CD14-positive monocyte (primary cell): ENCODE data around the gene ST8SIA6. TPM values are rescaled to one million over a fixed set of nuclear protein-coding genes. Genes with fewer than 3 reads are reported as not detected.

Experiments used
- DNase-seq, 3 donors: peaks; one replicate each; pipeline ENCODE4 v3.0.0-alpha.2; 2011 to 2022
- H2AFZ ChIP-seq: 2 replicates; pipeline ENCODE4 v1.6.0; 2012; ENCODE audit warnings: mild to moderate bottlenecking, low read depth, low read length, inconsistent platforms; ENCODE audit not compliant: insufficient read depth, poor library complexity, severe bottlenecking
- H3K27ac ChIP-seq, 2 donors: 1 replicate in 1 of 2; 2 replicates in 1 of 2; pipeline ENCODE4 v1.5.1; 2012 to 2013; ENCODE audit warnings: low read length in 2 of 2, control low read depth in 1 of 2, inconsistent platforms in 1 of 2, low read depth in 1 of 2, mild to moderate bottlenecking in 1 of 2
- H3K27me3 ChIP-seq, 2 donors: one replicate each; pipeline versions ENCODE4 v1.6.0 to v1.6.1; 2011 to 2013; ENCODE audit warnings: low read length in 2 of 2; ENCODE audit not compliant: control insufficient read depth in 2 of 2, insufficient read depth in 2 of 2
- H3K36me3 ChIP-seq, 2 donors: replicated peaks in 1 of 2; 1 replicate in 1 of 2; 2 replicates in 1 of 2; pipeline versions ENCODE4 v1.5.1 to v1.6.1; 2012 to 2013; ENCODE audit warnings: low read length in 2 of 2, control low read depth in 1 of 2, inconsistent platforms in 1 of 2, mild to moderate bottlenecking in 1 of 2; ENCODE audit not compliant: insufficient read depth in 2 of 2, control insufficient read depth in 1 of 2
- H3K4me1 ChIP-seq, 2 donors: 1 replicate in 1 of 2; 2 replicates in 1 of 2; pipeline versions ENCODE4 v1.5.1 to v1.6.1; 2012 to 2013; ENCODE audit warnings: low read length in 2 of 2, control low read depth in 1 of 2, inconsistent platforms in 1 of 2, mild to moderate bottlenecking in 1 of 2, moderate library complexity in 1 of 2; ENCODE audit not compliant: insufficient read depth in 2 of 2, control insufficient read depth in 1 of 2
- H3K4me2 ChIP-seq: replicated peaks from 2 replicates; pipeline ENCODE3; 2012; ENCODE audit warnings: low read length, moderate library complexity, mild to moderate bottlenecking; ENCODE audit not compliant: poor library complexity, severe bottlenecking; ENCODE audit errors: extremely low read depth
- H3K4me3 ChIP-seq, 3 experiments: fragments of 200-600 bp in 1 of 3; sonication (generic) in 1 of 3; replicated peaks in 1 of 3; 1 replicate in 2 of 3; 2 replicates in 1 of 3; pipeline ENCODE4 v1.5.1; 2011 to 2013; ENCODE audit warnings: low read length in 3 of 3, mild to moderate bottlenecking in 3 of 3, control low read depth in 2 of 3, low read depth in 2 of 3, inconsistent platforms in 1 of 3, moderate library complexity in 1 of 3
- H3K79me2 ChIP-seq: 2 replicates; pipeline ENCODE4 v1.6.0; 2012; ENCODE audit warnings: mild to moderate bottlenecking, control low read depth, inconsistent platforms, low read length, moderate library complexity; ENCODE audit not compliant: insufficient read depth
- H3K9ac ChIP-seq: 2 replicates; pipeline ENCODE4 v1.6.0; 2017; ENCODE audit warnings: low read length, mild to moderate bottlenecking; ENCODE audit not compliant: insufficient read depth, poor library complexity, severe bottlenecking
- H3K9me3 ChIP-seq, 2 donors: replicated peaks in 1 of 2; 1 replicate in 1 of 2; 2 replicates in 1 of 2; pipeline versions ENCODE4 v1.5.1 to v1.6.1; 2012 to 2013; ENCODE audit warnings: low read length in 2 of 2, control low read depth in 1 of 2; ENCODE audit not compliant: control insufficient read depth in 1 of 2, insufficient read depth in 1 of 2
- H4K20me1 ChIP-seq: 2 replicates; pipeline ENCODE4 v1.6.0; 2012; ENCODE audit warnings: mild to moderate bottlenecking, low read length, control low read depth, moderate library complexity; ENCODE audit not compliant: insufficient read depth
- H3K27ac Mint-ChIP-seq, 7 donors: one replicate each; pipeline ENCODE4 v1.8.0; 2020; ENCODE audit warnings: mild to moderate bottlenecking in 7 of 7, mixed read lengths in 7 of 7, moderate library complexity in 6 of 7, inconsistent platforms in 2 of 7
- H3K27me3 Mint-ChIP-seq, 3 donors: one replicate each; pipeline ENCODE4 v1.8.0; 2021 to 2022; ENCODE audit warnings: low read depth in 3 of 3, mild to moderate bottlenecking in 3 of 3, mixed read lengths in 3 of 3, moderate library complexity in 3 of 3, inconsistent platforms in 1 of 3
- H3K36me3 Mint-ChIP-seq, 2 donors: one replicate each; pipeline ENCODE4 v1.8.0; 2020; ENCODE audit warnings: mixed read lengths in 2 of 2, inconsistent platforms in 1 of 2, mild to moderate bottlenecking in 1 of 2
- H3K4me1 Mint-ChIP-seq: one replicate; pipeline ENCODE4 v1.8.0; 2020; ENCODE audit warnings: mild to moderate bottlenecking, mixed read lengths
- H3K4me3 Mint-ChIP-seq, 2 donors: one replicate each; pipeline ENCODE4 v1.8.0; 2020; ENCODE audit warnings: mild to moderate bottlenecking in 2 of 2, mixed read lengths in 2 of 2, moderate library complexity in 1 of 2
- H3K9me3 Mint-ChIP-seq, 7 donors: one replicate each; pipeline ENCODE4 v1.8.0; 2020 to 2022; ENCODE audit warnings: mixed read lengths in 7 of 7, mild to moderate bottlenecking in 6 of 7, moderate library complexity in 6 of 7, inconsistent platforms in 2 of 7
- whole genome bisulfite sequencing: methylation state at CpG from one replicate; pipeline ENCODE4 v1.1.5; 2013; ENCODE audit warnings: missing lambda C conversion rate; ENCODE audit not compliant: insufficient coverage; 5-methylcytosine and 5-hydroxymethylcytosine counted together
- intact Hi-C, 2 donors: fragments of 100-400 bp; cut with micrococcal nuclease; formaldehyde crosslinking; loops; one replicate each; pipeline versions ENCODE4 v1.15.0 to v1.15.1; 2023
- polyA plus RNA-seq, 3 donors: library from polyadenylated mRNA; depleted of rRNA in 1 of 3; unstranded in 2 of 3; stranded (reverse) in 1 of 3; fragments of 300-500 nt in 2 of 3; fragments of >200 nt in 1 of 3; fragmentation: Illumina TruSeq in 2 of 3; gene quantifications; 1 replicate in 2 of 3; 2 replicates in 1 of 3; pipeline ENCODE4 v1.2.3, GENCODE V29; 2012 to 2021
- TF ChIP-seq, protein P1 (sequence below): fragments of 200-600 bp; IDR thresholded peaks from one replicate; pipeline ENCODE4 v1.8.0; 2022; ENCODE audit warnings: antibody characterized with exemption, mild to moderate bottlenecking

ST8SIA6 gene
- polyA plus RNA-seq, 3 donors = 0.11 TPM; not detected in 2

DNA sequence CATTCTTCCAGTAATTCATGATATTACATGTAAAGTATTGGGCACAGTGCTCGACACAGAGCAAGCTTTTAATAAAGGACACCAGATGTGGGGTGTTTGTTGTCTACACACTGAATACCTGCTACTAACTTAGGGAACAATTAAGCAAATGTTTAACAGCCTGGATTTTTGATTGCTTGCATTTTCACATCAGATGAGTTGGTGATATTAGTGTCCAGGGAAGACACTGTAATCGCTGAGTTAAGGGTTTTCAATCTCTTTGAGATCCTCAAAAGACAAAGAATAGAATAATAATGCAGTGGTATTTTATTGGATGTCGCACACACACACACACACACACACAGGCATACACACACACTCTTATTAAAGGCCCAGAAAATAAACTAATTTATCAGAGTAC is 147.3 kb downstream of the ST8SIA6 start:
- H3K9me3 ChIP-seq = peaks cover 0 to 5% of the 10 kb centered on the region in 2 donors
- no peak overlapping the region for H3K4me3 ChIP-seq
- TF ChIP-seq, protein P1, sequence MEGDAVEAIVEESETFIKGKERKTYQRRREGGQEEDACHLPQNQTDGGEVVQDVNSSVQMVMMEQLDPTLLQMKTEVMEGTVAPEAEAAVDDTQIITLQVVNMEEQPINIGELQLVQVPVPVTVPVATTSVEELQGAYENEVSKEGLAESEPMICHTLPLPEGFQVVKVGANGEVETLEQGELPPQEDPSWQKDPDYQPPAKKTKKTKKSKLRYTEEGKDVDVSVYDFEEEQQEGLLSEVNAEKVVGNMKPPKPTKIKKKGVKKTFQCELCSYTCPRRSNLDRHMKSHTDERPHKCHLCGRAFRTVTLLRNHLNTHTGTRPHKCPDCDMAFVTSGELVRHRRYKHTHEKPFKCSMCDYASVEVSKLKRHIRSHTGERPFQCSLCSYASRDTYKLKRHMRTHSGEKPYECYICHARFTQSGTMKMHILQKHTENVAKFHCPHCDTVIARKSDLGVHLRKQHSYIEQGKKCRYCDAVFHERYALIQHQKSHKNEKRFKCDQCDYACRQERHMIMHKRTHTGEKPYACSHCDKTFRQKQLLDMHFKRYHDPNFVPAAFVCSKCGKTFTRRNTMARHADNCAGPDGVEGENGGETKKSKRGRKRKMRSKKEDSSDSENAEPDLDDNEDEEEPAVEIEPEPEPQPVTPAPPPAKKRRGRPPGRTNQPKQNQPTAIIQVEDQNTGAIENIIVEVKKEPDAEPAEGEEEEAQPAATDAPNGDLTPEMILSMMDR = no peak
- Mint-ChIP-seq H3K4me1 (no peaks in the 10 kb centered on the region), H3K27ac (no peak overlapping the region), H3K9me3 (peaks cover 2 to 8% (median 3%) of the 10 kb centered on the region in 7 donors), H3K4me3 (no peak overlapping the region), H3K27me3 (peaks cover 0 to 2% (median 0%) of the 10 kb centered on the region in 3 donors), H3K36me3 (no peaks in the 10 kb centered on the region)
- no CpG with 5 or more reads among the region's 3 CpGs for WGBS
- no peaks in the 10 kb centered on the region for H3K27me3 ChIP-seq
- no peaks in the 10 kb centered on the region for H3K79me2 ChIP-seq
- H3K36me3 ChIP-seq = no peaks in the 10 kb centered on the region
- DNase-seq = no peak
- H2AFZ ChIP-seq = no peak overlapping the region
- H3K9ac ChIP-seq = no peak overlapping the region
- no peak overlapping the region for H3K27ac ChIP-seq
- intact Hi-C loops = no loop called here
- H3K4me1 ChIP-seq = no peaks in the 10 kb centered on the region
- H3K4me2 ChIP-seq = no peak overlapping the region
- H4K20me1 ChIP-seq = no peaks in the 10 kb centered on the region

DNA sequence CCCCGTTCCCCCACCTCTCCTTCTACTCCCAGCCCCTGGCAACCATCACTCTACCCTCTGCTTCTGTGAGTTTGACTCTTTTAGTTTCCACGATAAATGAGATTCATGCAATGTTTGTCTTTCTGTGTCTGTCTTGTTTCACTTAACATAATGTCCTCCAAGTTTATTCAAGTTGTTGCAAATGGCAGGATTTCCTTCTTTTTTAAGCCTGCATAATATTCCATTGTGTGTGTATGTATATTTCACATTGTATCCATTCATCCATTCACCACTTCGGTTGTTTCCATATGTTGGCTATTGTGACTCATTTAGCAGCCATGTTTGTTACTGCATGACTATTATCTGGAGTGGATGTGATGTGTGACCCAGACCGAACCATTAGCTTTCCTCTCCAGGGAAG is 162.0 kb downstream of the ST8SIA6 start:
- Histone ChIP-seq H3K79me2 (no peaks in the 10 kb centered on the region), H3K36me3 (no peaks in the 10 kb centered on the region), H3K4me1 (no peaks in the 10 kb centered on the region), H3K27ac (no peak overlapping the region), H3K9ac (no peak overlapping the region), H3K4me2 (no peak overlapping the region), H3K9me3 (no peaks in the 10 kb centered on the region), H3K4me3 (no peak overlapping the region), H3K27me3 (peaks cover 0 to 2% of the 10 kb centered on the region in 2 donors), H2AFZ (no peak overlapping the region), H4K20me1 (no peaks in the 10 kb centered on the region)
- no peaks in the 10 kb centered on the region for H3K4me1 Mint-ChIP-seq
- H3K9me3 Mint-ChIP-seq = peaks cover 0 to 2% (median 0%) of the 10 kb centered on the region in 7 donors
- H3K36me3 Mint-ChIP-seq = no peaks in the 10 kb centered on the region
- TF ChIP-seq, protein P1 = no peak
- H3K27me3 Mint-ChIP-seq = peaks cover 5 to 21% (median 10%) of the 10 kb centered on the region in 3 donors
- no peak for DNase-seq
- no peak overlapping the region for H3K4me3 Mint-ChIP-seq
- 58% methylated on average over 3 of the region's 4 CpGs for WGBS
- intact Hi-C loops = no loop called here
- no peak overlapping the region for H3K27ac Mint-ChIP-seq
